NCI-H2029 treated with DMSO at 0.1 percent for 48 hours (cell line): Measurements from ENCODE around the gene ACAT2.
"Not testable (repeated sequence)": the region's sequence is repeated elsewhere in the genome, so short reads cannot be mapped to it uniquely, and the experiment has no call there.

Experiments
- DNase-seq: peaks from one replicate; lab custom pipeline; 2025; lab: John Stamatoyannopoulos, UW

ACAT2 gene

DNA sequence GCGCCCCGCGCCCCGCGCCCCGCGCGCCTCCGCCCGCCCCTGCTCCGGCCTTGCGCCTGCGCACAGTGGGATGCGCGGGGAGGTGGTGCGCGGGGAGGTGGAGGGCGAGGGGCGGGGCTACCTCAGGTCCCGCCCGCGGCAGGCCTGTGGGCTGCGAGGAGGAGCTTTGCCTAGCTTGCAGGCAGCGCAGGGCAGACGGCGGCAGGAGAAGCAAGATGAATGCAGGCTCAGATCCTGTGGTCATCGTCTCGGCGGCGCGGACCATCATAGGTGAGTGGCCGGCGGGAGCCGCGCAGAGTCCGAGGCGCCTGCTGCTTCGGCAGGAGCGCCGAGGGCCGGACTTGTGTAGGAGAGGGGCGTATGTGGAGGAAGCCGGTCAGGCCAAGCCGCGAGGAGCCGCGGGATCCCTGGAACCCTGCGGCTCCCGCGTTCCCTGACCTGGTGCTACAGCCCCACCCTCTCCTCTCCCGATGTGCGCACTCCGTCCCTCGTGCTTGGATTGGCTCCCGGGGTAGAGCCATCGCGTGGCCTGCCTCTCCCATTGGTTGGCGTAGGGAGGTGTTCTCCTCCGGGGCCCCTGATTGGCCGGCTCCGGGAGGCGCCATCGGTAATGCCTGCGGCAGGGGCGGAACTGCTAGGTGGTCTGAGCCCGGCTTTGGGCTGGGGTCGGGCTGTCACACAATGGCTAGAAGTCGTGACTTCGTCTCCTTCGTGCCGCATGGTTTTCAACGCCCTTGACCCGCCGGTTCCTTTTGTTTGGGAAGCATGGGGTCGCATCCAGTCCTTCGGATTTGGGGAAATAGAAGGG is at the start of gene ACAT2:
Gene ACAT2 (plus strand): TSS at position 173 of the 808 bp plus-strand sequence. CDS start 43 bp downstream, at position 216.
- DNase-seq = peak; percentile 90

DNA sequence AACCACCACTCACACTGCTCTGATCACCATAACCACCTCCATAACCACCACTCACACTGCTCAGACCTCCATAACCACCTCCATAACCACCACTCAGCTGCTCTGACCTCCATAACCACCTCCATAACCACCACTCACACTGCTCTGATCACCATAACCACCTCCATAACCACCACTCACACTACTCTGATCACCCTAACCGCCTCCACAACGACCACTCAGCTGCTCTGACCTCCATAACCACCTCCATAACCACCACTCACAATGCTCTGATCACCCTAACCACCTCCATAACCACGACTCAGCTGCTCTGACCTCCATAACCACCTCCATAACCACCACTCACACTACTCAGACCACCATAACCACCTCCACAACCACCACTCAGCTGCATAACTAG is 49.5 kb upstream of the ACAT2 start:
- not testable (repeated sequence) for DNase-seq

DNA sequence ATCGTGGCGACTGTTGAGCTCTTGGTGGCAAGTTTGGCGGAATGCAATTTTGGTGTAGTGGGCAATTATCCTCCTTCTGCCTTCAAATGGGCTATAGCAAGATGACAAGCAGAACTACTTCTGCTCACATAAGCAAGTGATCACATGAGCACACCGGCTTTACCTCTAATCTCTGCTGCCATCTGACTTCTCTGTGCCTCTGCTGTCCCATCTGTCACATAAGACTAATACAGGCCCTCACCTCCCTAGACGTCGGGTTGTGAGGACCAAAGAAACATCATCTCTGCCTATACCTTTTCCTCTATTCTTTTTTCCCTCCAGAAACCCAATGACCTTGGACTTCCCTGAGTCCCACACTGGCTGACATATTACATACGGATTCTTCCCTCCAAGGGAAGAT is 47.9 kb upstream of the ACAT2 start:
- no peak for DNase-seq

DNA sequence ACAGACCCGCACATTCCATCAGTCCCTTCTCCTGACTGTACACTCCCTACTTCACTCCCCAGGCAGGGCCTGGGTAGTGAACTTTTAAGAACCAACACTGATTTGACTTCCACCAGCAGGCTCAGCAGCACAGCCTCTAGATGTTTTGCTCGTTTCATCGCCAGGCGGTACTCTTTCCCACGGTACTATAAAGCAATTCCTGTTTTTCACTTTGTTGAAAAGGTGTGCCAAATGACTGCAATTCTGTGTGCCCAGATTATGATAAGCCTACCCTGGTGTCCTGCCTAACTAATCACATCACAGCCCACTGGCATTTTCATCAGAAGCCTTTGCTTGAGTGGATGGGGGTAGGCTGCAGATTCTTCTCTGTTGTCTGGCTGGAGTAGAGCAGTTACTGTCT is 47.4 kb upstream of the ACAT2 start:
- DNase-seq = no peak

DNA sequence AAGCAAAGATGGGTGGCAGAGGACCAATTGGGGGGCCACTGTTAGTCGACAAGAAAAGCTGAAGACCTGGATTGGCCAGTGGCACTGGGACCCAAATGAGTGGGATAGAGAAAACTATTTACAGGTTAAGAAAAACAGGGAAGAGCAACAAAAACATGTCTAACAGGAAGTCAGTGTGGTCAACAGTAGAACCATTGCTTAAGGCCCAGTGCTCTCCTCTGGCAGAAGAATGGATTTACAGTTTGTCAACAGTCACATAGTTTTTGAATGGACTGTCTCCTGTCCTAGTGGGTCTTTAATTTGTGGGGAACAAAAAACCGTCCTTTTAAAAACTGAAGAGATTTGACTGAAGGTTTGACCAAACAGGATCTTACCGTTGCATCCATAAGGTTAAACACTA is 46.7 kb upstream of the ACAT2 start:
- no peak for DNase-seq

DNA sequence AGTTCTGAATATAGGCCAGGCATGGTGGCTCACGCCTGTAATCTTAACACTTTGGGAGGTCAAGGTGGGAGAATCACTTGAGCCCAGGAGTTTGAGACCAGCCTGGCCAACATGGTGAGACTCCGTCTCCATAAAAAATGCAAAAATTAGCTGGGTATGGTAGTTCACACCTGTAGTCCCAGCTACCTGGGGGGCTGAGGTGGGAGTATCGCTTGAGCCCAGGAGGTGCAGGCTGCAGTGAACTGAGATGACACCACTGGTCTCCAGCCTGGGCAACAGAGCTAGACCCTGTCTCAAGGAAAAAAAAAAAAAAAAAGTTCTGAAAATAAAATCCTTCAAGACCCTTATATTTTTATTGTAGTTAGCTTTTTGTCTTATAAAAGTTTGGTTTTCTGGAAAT is 46.2 kb upstream of the ACAT2 start:
- no peak for DNase-seq

DNA sequence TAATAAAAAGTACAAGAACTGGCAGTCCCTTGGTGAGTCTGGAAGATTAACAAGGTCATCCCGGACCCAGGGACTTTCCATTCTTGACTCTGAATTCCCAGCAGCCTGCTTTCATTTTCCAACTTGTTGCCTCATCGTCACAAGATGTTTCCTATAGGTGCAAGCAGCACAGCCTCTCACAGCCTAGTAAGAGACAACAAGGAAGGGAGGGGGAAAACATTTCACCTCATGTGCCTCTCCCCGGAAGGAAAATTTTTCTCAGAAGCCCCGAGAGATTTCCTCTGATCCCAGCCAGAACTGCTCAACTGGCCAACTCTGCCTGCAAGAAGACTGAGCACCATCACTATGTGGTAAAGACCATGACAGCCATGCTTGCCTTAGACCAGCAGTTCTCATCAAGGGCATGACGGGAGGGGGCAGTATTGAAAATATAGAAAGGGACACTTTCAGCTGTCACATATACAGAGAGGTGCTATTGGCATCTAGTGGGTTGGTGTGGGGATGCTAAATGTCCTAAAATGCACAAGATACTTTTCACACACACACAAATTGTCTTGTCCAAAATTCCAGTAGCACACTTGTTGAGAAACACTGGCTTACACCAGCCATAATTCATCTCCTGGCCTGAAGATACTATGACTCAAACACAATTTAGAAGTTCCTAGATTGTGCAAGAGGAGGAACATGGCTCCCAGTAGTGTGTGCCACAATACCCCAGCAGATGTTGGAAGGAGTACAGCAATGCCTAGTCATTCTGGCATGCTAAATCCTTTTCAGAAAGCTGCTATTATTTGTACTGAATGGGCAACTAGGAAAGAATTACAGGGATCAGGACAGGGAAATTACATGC is 45.4 kb upstream of the ACAT2 start:
- no peak for DNase-seq

DNA sequence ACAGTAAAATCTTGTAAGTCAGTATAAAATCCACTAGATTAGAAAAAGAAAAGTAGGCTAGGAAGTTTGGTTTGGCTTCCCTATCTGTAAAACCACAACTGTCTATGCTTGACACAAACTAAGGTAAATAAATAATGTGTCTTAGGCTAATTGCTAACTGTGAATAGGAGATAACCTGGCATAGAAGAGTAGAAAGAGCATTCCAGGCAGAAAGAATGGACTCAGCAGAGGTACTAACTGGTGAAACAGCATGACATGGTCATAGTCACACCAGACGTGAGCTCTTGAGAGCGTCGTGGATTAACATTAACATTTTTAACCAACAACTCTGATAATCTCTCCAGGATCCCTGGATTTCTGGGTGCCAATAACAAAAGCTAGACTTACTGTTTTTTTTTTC is 43.2 kb upstream of the ACAT2 start:
- DNase-seq = no peak

DNA sequence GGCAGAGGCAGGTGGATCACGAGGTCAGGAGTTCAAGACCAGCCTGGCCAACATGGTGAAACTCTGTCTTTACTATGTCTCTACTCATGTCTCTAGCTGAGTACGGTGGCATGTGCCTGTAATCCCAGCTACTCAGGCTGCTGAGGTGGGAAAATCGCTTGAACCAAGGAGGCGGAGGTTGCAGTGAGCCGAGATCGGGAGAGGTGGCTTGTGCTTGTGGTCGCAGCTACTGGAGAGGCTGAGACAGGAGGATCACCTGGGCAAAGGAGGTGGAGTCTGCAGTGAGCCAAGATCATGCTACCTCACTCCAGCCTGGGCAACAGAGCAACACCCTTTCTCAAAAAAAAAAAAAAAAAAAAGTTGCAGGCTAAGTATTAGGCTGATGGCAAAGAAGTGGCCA is 42.6 kb upstream of the ACAT2 start:
- DNase-seq = no peak

DNA sequence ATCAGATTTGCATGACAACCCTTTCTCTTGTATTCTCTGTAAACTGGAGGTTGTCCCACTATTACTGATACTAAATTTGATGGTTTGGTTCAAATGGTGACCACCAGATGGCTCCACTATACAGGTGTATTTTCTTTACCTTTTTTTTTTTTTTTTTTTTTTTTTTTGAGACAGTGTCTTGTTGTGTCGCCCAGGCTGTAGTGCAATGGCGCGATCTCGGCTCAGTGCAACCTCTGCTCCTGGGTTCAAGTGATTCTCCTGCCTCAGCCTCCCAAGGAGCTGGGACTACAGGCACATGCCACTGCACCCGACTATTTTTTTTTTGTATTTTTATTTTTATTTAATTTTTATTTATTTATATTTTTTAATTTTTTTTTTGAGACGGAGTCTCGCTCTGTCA is 41.1 kb upstream of the ACAT2 start:
- DNase-seq = no peak

DNA sequence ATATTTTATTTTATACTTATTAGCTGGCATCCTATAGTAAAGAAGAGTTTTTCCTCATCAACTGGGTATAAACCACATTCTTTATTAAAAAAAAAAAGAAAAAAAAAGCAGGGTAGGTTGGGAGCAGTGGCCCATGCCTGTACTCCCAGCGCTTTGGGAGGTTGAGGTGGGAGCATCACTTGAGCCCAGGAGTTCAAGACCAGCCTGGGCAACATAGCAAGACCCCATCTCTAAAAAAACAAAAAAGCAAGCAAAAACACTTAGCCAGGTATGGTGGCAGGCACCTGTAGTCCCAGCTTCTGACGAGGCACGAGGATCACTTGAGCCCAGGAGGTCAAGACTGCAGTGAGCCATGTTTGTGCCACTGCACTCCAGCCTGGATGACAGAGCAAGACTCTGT is 39.9 kb upstream of the ACAT2 start:
- DNase-seq = not testable (repeated sequence)

DNA sequence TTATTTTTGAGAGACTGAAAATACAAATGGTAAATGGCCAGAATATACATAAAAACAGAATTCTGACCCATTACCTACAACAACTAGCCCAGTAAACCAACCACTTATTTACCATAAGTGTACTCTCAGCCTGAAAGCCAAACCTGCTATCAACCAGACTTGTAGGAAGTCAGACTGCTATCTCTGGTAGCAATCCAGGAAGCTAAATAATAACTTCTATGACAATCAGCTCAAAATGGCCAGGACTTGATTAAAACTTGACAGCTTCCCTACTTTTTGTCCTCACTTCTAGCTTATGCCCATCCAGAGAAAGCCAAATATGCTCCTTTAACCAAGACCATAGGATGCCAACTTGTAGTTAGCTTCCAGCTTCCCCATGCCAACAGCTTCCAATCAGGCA is 39.2 kb upstream of the ACAT2 start:
- no peak for DNase-seq

DNA sequence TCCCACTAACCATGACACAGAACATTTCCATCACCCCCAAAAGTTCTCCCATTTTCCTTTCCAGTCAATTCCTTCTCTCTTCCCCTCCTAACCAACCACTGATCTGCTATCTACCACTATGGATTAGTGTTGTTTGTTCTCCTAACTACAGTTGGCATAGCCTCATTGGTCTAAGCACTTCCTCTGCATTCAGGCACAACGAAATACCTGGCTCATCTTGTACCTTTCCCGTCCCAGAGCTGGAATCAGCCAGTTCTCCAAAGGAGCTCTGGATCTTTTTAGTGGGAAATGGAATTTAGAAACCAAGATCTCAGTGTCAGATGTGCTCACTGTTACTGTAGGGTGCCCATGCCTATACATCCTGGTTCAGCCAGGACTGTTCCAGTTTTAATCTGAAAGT is 38.6 kb upstream of the ACAT2 start:
- no peak for DNase-seq

DNA sequence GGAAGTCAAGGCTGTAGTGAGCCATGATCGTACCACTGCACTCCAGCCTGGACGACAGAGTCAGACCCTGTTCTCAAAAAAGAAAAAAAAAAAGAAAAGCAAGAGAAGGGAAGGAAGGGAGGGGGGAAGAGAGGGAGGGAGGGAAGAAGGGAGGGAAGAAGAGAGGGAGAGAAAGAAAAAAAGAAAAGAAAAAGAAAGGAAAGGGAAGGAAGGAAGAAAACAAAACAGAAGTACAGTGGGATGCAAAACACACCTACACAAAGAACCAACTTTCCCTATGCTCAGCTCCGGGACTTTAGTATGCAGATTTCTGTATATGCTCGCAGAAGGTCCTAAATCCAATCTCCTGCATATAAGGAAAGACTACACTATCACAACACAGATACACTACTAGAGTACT is 37.1 kb upstream of the ACAT2 start:
- no peak for DNase-seq

DNA sequence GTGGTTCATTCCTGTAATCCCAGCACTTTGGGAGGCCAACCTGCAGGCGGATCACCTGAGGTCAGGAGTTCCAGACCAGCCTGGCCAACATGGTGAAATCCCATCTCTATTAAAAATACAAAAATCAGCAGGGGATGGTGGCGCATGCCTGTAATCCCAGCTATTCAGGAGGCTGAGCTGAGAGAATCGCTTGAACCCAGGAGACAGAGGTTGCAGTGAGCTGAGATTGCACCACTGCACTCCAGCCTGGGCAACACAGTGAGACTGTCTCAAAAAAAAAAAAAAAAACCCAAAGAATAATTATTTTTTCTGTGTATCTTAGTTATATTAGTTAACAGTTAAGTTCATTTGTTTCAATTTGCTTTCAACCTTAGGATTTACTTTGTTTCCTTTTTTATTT is 36.6 kb upstream of the ACAT2 start:
- DNase-seq = not testable (repeated sequence)

DNA sequence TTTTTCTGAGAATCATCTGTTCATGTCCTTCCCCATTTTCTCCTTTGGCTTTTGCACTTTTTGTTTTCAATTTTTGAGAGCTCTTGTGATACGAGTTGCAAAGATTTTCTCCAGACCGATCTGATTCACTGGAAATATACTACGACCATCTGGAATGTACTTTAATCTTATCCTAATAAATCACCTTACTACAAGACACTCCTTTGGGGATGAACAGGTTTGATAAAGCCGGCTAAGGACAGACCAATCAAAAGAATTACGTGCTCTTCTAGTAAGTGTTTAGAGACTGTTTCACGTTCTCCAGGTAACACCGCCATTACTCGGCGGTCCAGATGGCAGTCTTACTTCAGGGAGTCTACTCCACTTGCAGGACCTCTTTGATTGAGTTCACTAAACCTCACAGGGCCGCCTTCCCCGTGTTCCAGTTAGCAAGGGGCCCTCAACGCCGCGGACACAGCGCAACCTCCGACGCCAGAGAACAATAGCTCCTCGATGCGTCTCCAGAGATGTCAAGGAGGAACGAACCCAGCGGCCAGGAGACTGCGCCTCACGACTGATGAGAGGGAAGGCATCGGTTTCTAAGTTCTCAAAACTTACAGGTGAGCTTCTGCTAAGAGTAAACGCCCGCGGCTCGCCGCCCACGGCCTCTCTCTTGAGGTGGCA is 35.5 kb upstream of the ACAT2 start:
- DNase-seq = peak; percentile 79

DNA sequence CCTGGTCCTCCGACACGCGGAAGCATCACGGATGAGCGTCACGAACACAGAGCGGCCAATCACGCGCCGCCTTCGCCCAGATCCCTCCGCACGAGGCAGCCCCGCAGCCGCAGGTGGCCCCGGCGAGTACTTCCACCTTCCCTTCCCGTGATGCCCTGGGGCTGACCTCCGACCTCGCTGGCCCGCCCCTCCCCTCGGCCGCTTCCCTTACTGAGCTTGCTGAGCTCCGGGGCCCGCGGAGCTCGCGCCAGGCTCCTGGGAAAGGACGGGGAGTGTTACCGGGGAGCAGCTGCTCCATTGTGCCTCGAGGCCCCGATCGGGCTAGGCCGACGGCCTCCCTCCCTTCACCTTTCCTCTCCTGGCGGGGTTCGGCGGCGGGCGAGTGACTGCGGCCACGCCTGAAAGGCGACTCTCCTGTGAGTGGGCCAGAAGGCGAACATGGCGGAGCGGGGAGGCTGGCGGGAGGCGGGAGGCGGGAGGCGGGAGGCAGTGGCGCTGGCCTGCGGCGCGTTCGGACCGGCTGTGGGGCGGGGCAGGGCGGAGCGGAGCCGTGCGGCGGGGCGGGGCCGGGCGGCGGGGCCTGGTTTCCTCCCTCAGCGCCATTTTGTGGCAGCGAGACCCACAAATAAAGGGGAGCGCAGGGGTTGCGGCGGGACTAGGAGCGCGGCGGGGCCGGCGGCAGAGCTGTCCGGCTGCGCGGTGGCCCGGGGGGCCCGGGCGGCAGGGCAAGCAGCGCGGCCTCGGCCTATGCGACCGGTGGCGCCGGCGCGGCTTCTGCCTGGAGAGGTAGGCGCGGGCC is 34.7 kb upstream of the ACAT2 start, which contains the start of gene WTAP:
Gene WTAP (plus strand): TSS at position 589 of the 799 bp plus-strand sequence. CDS start 8,760 bp downstream, outside the sequence.
- peak; percentile 91 for DNase-seq

DNA sequence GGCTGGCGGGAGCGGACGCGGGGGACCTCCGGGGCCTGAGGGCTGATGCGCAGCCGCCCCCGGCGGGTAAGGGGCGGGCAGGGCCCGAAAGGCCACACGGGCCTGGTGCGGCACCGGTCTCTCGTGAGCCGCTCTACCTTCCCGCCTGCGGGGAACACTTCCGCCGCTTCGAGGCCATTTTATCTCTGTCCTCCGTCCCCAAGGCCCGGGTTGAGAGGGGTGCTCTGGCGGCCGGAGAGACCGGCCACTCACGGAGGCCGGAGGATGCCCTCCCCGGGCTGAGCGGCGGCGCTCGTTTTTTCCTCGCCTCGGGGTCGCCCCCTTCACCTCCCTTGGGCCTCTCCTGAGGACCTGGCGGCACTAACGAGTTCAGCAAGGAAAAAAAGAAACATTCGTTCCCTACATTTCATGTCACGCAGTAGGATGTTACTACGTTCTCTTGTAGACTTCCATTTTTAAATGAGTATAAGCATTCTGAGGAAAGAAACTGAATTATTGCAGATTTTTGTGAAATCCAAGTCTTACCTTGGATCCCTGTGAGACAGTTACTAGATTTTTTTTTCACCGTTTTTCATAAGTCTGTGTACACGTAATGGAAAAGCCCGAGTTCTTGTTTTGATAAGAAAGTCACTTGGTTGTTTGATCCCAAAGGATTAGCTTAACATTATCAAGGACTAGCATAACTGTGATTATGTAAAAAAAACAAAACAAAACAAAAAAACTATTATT is 34.0 kb upstream of the ACAT2 start:
- no peak for DNase-seq

DNA sequence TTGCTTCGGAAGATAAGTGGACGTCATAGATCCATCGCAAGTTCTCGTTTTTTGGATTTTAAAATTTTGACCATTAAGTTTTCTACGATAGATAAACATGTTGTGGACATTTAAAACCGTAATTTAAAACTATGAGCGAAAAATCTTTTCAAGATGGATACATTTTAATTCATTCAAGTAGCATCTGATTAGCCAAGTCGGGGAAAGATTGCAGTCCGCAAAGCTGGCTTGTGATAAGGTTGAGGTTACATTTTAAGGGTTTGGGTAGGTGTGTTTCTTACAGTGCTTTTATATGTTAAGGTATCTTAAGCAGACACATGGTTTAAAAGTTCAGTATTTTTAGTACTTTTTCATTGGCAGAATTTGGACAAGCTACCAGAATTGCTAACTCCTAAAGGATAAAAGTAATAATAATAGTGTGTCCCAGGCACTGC is 33.3 kb upstream of the ACAT2 start:
- DNase-seq = no peak

DNA sequence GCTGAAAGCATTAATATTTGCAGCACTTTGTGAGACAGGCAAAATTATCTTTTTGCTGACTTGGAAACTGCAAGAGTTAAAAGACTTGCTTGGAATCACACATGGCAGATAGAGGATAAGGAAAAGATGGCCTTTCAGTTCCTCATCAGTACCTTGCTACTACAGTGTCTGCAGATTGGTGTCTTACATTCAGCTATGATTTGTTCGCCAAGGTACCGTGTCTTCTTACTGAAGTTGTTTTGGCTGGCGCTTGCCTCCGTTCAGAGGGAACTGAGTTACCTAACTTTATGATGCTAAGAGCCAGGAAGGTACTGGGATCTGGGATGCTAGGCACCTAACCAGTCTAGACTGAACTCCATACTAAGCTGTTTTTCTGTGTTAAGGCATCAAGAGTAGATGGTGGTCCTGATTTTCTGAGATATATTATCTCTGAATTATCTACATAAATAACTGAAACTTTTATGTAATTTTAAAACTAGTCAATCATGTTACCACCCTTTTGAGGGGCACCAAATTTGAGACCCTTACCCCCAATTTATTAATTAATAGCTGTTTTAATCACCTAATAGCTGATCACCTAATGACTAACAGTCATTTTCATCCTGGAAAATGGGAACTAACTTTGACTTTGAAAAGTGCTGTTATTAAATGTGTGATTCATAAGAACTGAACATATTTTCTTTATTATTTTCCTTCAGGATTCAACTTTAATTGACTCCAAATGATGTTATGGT is 32.1 kb upstream of the ACAT2 start:
- DNase-seq = no peak
